ENCODE measurements around the gene KRTAP3-2. TPM values are rescaled to one million over a fixed set of nuclear protein-coding genes. Genes with fewer than 3 reads are reported as not detected.

The KRTAP3-2 gene
- total RNA-seq, 1 donor: not detected

- no peaks in the 10 kb centered on the region for H3K27me3 ChIP-seq (ENCODE audit: insufficient read depth, low read length)
- no peak overlapping the region for H3K4me2 ChIP-seq (ENCODE audit: insufficient read depth, low read length)
- H4K20me1 ChIP-seq (ENCODE audit: insufficient read depth, low read length): no peaks in the 10 kb centered on the region
- no peak overlapping the region for H3K4me3 ChIP-seq (ENCODE audit: insufficient read depth, low read length)
- H3K9me3 ChIP-seq (ENCODE audit: low read depth, low read length): no peaks in the 10 kb centered on the region
- peak overlapping the region; percentile 6 for H2AFZ ChIP-seq (ENCODE audit: low read length)
- H3K27ac ChIP-seq (ENCODE audit: low read depth, low read length): no peak overlapping the region
- H3K4me1 ChIP-seq (ENCODE audit: insufficient read depth, low read length): peaks cover 9% of the 10 kb centered on the region
- no peak for DNase-seq (ENCODE audit: insufficient read length, low spot score, missing footprints)
- no peaks in the 10 kb centered on the region for H3K79me2 ChIP-seq (ENCODE audit: insufficient read depth, low read length)
- H3K36me3 ChIP-seq (ENCODE audit: insufficient read depth, low read length): no peaks in the 10 kb centered on the region
- no peak for TF ChIP-seq CTCF (IDR thresholded peaks at IDR 0.05; ENCODE audit: extremely low read depth, low read depth, low read length)
Observed at GRCh38 chr17:40978575-40979151, 21.0 kb downstream of the KRTAP3-2 start.

GRCh38 chr17:40975516-40975915, 24.2 kb downstream of the KRTAP3-2 start:
- peaks cover 3% of the 10 kb centered on the region for H3K4me1 ChIP-seq (ENCODE audit: insufficient read depth, low read length)
- no peak overlapping the region for H3K27ac ChIP-seq (ENCODE audit: low read depth, low read length)
- no peak for TF ChIP-seq CTCF (IDR thresholded peaks at IDR 0.05; ENCODE audit: extremely low read depth, low read depth, low read length)
- H3K27me3 ChIP-seq (ENCODE audit: insufficient read depth, low read length): no peaks in the 10 kb centered on the region
- H3K9me3 ChIP-seq (ENCODE audit: low read depth, low read length): no peaks in the 10 kb centered on the region
- H3K4me3 ChIP-seq (ENCODE audit: insufficient read depth, low read length): no peak overlapping the region
- H2AFZ ChIP-seq (ENCODE audit: low read length): no peak overlapping the region
- H3K79me2 ChIP-seq (ENCODE audit: insufficient read depth, low read length): no peaks in the 10 kb centered on the region
- DNase-seq (ENCODE audit: insufficient read length, low spot score, missing footprints): no peak
- no peaks in the 10 kb centered on the region for H3K36me3 ChIP-seq (ENCODE audit: insufficient read depth, low read length)
- H4K20me1 ChIP-seq (ENCODE audit: insufficient read depth, low read length): no peaks in the 10 kb centered on the region
- H3K4me2 ChIP-seq (ENCODE audit: insufficient read depth, low read length): no peak overlapping the region

GRCh38 chr17:40974366-40974765, 25.3 kb downstream of the KRTAP3-2 start:
- no peak for DNase-seq (ENCODE audit: insufficient read length, low spot score, missing footprints)
- Histone ChIP-seq H3K4me2 (ENCODE audit: insufficient read depth, low read length) (no peak overlapping the region), H3K4me1 (ENCODE audit: insufficient read depth, low read length) (no peaks in the 10 kb centered on the region), H3K36me3 (ENCODE audit: insufficient read depth, low read length) (no peaks in the 10 kb centered on the region), H3K27ac (ENCODE audit: low read depth, low read length) (no peak overlapping the region), H3K9me3 (ENCODE audit: low read depth, low read length) (no peaks in the 10 kb centered on the region), H3K79me2 (ENCODE audit: insufficient read depth, low read length) (no peaks in the 10 kb centered on the region), H3K4me3 (ENCODE audit: insufficient read depth, low read length) (no peak overlapping the region), H3K27me3 (ENCODE audit: insufficient read depth, low read length) (no peaks in the 10 kb centered on the region), H2AFZ (ENCODE audit: low read length) (no peak overlapping the region), H4K20me1 (ENCODE audit: insufficient read depth, low read length) (no peaks in the 10 kb centered on the region)
- TF ChIP-seq CTCF (IDR thresholded peaks at IDR 0.05; ENCODE audit: extremely low read depth, low read depth, low read length): no peak

- Histone ChIP-seq H3K4me3 (ENCODE audit: insufficient read depth, low read length) (no peak overlapping the region), H3K9me3 (ENCODE audit: low read depth, low read length) (no peaks in the 10 kb centered on the region), H3K27ac (ENCODE audit: low read depth, low read length) (no peak overlapping the region), H3K4me2 (ENCODE audit: insufficient read depth, low read length) (no peak overlapping the region), H3K4me1 (ENCODE audit: insufficient read depth, low read length) (no peaks in the 10 kb centered on the region), H3K27me3 (ENCODE audit: insufficient read depth, low read length) (no peaks in the 10 kb centered on the region), H3K36me3 (ENCODE audit: insufficient read depth, low read length) (no peaks in the 10 kb centered on the region), H3K79me2 (ENCODE audit: insufficient read depth, low read length) (no peaks in the 10 kb centered on the region), H4K20me1 (ENCODE audit: insufficient read depth, low read length) (no peaks in the 10 kb centered on the region), H2AFZ (ENCODE audit: low read length) (no peak overlapping the region)
- no peak for DNase-seq (ENCODE audit: insufficient read length, low spot score, missing footprints)
- TF ChIP-seq CTCF (IDR thresholded peaks at IDR 0.05; ENCODE audit: extremely low read depth, low read depth, low read length): no peak
Observed at GRCh38 chr17:40967582-40967981, 32.1 kb downstream of the KRTAP3-2 start.

Measured in osteoblast (primary cell).